Gastrocnemius medialis (tissue), 4 donors: ENCODE measurements around the gene SPECC1L. TPM values are rescaled to one million over a fixed set of nuclear protein-coding genes. Genes with fewer than 3 reads are reported as not detected.

Source experiments
- ATAC-seq, 2 donors: fragments of 150-250 bp; one replicate each; pipeline ENCODE4 v1.9.1; 2016
- DNase-seq, 2 donors: peaks; one replicate each; pipeline ENCODE4 v3.0.0-alpha.2; 2019
- H3K27ac ChIP-seq, 4 donors: fragments of 200-600 bp; sonication (generic); 1 replicate in 1 of 4; 2 replicates in 3 of 4; pipeline ENCODE4 v1.5.1; 2016 to 2018; ENCODE audit warnings: mild to moderate bottlenecking in 2 of 4, moderate library complexity in 1 of 4
- H3K27me3 ChIP-seq, 3 donors: fragments of 200-600 bp; sonication (generic) in 2 of 3; 1 replicate in 1 of 3; 2 replicates in 2 of 3; pipeline versions ENCODE4 v1.5.1 to v1.6.0; 2016 to 2019; ENCODE audit warnings: mild to moderate bottlenecking in 1 of 3, moderate library complexity in 1 of 3
- H3K36me3 ChIP-seq, 2 donors: fragments of 200-600 bp; sonication (generic) in 1 of 2; one replicate each; pipeline ENCODE4 v1.5.1; 2017 to 2018
- H3K4me1 ChIP-seq, 2 donors: fragments of 200-600 bp; sonication (generic) in 1 of 2; one replicate each; pipeline ENCODE4 v1.5.1; 2016 to 2017; ENCODE audit warnings: mild to moderate bottlenecking in 2 of 2
- H3K4me3 ChIP-seq, 4 donors: fragments of 200-600 bp; sonication (generic) in 3 of 4; 1 replicate in 1 of 4; 2 replicates in 3 of 4; pipeline ENCODE4 v1.5.1; 2016 to 2019; ENCODE audit warnings: mild to moderate bottlenecking in 2 of 4
- H3K9me3 ChIP-seq, 3 donors: fragments of 200-600 bp; sonication (generic) in 2 of 3; 1 replicate in 1 of 3; 2 replicates in 2 of 3; pipeline ENCODE4 v1.5.1; 2016 to 2019
- POLR2A ChIP-seq, 2 donors: fragments of 450-650 bp; IDR thresholded peaks; one replicate each; pipeline ENCODE4 v1.6.1; 2017; ENCODE audit warnings: antibody characterized with exemption in 2 of 2, mild to moderate bottlenecking in 2 of 2, moderate library complexity in 2 of 2
- in situ Hi-C, 4 donors: fragments of 200-750 bp; cut with MboI; loops; one replicate each; pipeline versions ENCODE4 v1.15.0 to v1.8.0; 2017; ENCODE audit warnings: low sequenced_read_pairs in 4 of 4
- intact Hi-C: fragments of 100-400 bp; cut with DNase I; formaldehyde crosslinking; loops from one replicate; pipeline ENCODE4 v1.15.1; 2023; ENCODE audit warnings: low total_unique reads
- total RNA-seq, 4 donors: library from RNA; depleted of rRNA; stranded (reverse); fragments of >200 nt; gene quantifications; one replicate each; pipeline versions ENCODE4 v1.1.0 to v1.2.3, GENCODE V29; 2016
- TF ChIP-seq, protein P1 (sequence below), 5 experiments: fragments of 450-650 bp in 3 of 5; fragments of 200-600 bp in 2 of 5; sonication (generic) in 2 of 5; IDR thresholded peaks in 4 of 5; conservative IDR thresholded peaks in 1 of 5; 1 replicate in 4 of 5; 2 replicates in 1 of 5; pipeline ENCODE4 v1.5.1; 2016 to 2019; ENCODE audit warnings: antibody characterized with exemption in 5 of 5, mild to moderate bottlenecking in 3 of 5, moderate library complexity in 3 of 5

SPECC1L gene
- total RNA-seq, 4 donors from 2014 or later: 16.2 to 19.9 (median 18.7) TPM

DNA sequence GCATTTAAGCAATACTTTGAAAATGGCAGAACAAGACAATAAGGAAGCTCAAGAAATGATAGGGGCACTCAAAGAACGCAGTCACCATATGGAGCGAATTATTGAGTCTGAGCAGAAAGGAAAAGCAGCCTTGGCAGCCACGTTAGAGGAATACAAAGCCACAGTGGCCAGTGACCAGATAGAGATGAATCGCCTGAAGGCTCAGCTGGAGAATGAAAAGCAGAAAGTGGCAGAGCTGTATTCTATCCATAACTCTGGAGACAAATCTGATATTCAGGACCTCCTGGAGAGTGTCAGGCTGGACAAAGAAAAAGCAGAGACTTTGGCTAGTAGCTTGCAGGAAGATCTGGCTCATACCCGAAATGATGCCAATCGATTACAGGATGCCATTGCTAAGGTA lies 51.9 kb downstream of the SPECC1L start:
- H3K4me3 ChIP-seq: no peak overlapping the region
- in situ Hi-C loops: loop anchor here in 3 of 4 donors (10.0 kb wide), 1 partner anchor 202 kb away; no protein-coding TSS in a partner anchor
- no peaks in the 10 kb centered on the region for H3K4me1 ChIP-seq
- DNase-seq (no peak), ATAC-seq (no peak)
- no peak for TF ChIP-seq POLR2A (IDR thresholded peaks at IDR 0.05)
- TF ChIP-seq, protein P1, sequence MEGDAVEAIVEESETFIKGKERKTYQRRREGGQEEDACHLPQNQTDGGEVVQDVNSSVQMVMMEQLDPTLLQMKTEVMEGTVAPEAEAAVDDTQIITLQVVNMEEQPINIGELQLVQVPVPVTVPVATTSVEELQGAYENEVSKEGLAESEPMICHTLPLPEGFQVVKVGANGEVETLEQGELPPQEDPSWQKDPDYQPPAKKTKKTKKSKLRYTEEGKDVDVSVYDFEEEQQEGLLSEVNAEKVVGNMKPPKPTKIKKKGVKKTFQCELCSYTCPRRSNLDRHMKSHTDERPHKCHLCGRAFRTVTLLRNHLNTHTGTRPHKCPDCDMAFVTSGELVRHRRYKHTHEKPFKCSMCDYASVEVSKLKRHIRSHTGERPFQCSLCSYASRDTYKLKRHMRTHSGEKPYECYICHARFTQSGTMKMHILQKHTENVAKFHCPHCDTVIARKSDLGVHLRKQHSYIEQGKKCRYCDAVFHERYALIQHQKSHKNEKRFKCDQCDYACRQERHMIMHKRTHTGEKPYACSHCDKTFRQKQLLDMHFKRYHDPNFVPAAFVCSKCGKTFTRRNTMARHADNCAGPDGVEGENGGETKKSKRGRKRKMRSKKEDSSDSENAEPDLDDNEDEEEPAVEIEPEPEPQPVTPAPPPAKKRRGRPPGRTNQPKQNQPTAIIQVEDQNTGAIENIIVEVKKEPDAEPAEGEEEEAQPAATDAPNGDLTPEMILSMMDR (IDR thresholded peaks at IDR 0.05 in 4 of 5, conservative IDR thresholded peaks at IDR 0.05 in 1 of 5): no peak
- H3K27ac ChIP-seq: no peak overlapping the region
- H3K36me3 ChIP-seq: peaks cover 0 to 19% of the 10 kb centered on the region in 2 donors
- intact Hi-C loops: loop anchor here (10.0 kb wide), 1 partner anchor 202 kb away; no protein-coding TSS in a partner anchor
- no peaks in the 10 kb centered on the region for H3K27me3 ChIP-seq
- H3K9me3 ChIP-seq: no peaks in the 10 kb centered on the region

DNA sequence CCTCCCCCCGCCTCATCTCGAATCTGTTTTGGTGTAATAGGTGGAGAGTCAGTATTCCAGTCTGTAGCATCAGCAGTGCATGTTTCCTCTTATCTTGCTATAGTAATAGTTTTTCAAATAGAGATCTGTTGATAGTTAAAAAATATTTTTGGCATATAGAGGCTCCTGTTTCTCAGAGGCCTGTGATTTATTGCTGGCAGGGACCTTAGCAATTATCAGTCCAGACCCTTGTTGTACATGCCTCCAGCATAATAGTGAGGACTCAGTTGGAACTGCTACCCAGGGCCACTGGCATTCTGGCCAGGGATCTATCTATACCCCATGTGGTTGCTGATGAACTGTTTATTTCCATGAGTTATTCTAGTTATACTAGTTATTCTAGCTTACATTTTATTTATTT lies 52.6 kb downstream of the SPECC1L start:
- Histone ChIP-seq H3K4me1 (no peaks in the 10 kb centered on the region), H3K27me3 (no peaks in the 10 kb centered on the region), H3K4me3 (no peak overlapping the region), H3K27ac (no peak overlapping the region), H3K36me3 (peaks cover 0 to 23% of the 10 kb centered on the region in 2 donors), H3K9me3 (no peaks in the 10 kb centered on the region)
- DNase-seq (no peak), ATAC-seq (no peak)
- intact Hi-C loops: loop anchor here (10.0 kb wide), 1 partner anchor 202 kb away; no protein-coding TSS in a partner anchor
- in situ Hi-C loops: loop anchor here in 3 of 4 donors (10.0 kb wide), 1 partner anchor 202 kb away; no protein-coding TSS in a partner anchor
- TF ChIP-seq, protein P1 (IDR thresholded peaks at IDR 0.05 in 4 of 5, conservative IDR thresholded peaks at IDR 0.05 in 1 of 5): no peak
- no peak for TF ChIP-seq POLR2A (IDR thresholded peaks at IDR 0.05)

DNA sequence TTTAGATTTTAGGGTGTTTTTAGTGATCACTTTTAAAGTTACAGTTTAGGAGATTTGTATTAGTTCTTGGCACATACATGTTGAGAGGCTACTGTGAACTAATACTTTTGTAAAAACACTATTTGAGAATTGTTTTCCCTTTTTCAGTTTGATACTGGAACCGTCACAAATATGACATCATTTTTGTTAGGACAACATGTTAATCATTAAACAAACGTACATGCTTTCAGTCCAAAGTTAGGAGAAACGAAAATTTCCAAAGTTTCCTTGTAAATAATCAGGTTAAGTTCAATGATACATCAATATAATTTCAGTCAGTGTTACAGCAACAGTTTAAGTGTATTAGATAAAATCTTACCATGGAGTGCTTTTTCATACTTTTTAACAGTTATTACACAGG lies 53.1 kb downstream of the SPECC1L start:
- H3K27me3 ChIP-seq: no peaks in the 10 kb centered on the region
- no peak overlapping the region for H3K4me3 ChIP-seq
- DNase-seq (no peak), ATAC-seq (no peak)
- in situ Hi-C loops (loop anchor here in 3 of 4 donors (10.0 kb wide), 1 partner anchor 201 kb away; no protein-coding TSS in a partner anchor), intact Hi-C loops (loop anchor here (10.0 kb wide), 1 partner anchor 201 kb away; no protein-coding TSS in a partner anchor)
- H3K4me1 ChIP-seq: no peaks in the 10 kb centered on the region
- peaks cover 0 to 23% of the 10 kb centered on the region in 2 donors for H3K36me3 ChIP-seq
- no peaks in the 10 kb centered on the region for H3K9me3 ChIP-seq
- TF ChIP-seq POLR2A (IDR thresholded peaks at IDR 0.05): no peak
- TF ChIP-seq, protein P1 (IDR thresholded peaks at IDR 0.05 in 4 of 5, conservative IDR thresholded peaks at IDR 0.05 in 1 of 5): no peak
- H3K27ac ChIP-seq: no peak overlapping the region

DNA sequence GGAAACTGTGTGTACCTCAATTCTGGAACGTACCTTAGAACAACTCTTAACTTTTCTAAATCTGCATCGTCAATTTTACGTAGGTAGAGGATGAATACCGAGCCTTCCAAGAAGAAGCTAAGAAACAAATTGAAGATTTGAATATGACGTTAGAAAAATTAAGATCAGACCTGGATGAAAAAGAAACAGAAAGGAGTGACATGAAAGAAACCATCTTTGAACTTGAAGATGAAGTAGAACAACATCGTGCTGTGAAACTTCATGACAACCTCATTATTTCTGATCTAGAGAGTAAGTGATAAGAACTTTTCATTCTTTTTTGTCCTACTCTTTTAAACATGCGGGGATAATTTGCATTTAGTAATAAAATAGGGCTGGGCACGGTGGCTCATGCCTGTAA lies 53.5 kb downstream of the SPECC1L start:
- H3K4me1 ChIP-seq: no peaks in the 10 kb centered on the region
- no peaks in the 10 kb centered on the region for H3K9me3 ChIP-seq
- in situ Hi-C loops (loop anchor here in 3 of 4 donors (10.0 kb wide), 1 partner anchor 201 kb away; no protein-coding TSS in a partner anchor), intact Hi-C loops (loop anchor here (10.0 kb wide), 1 partner anchor 201 kb away; no protein-coding TSS in a partner anchor)
- H3K36me3 ChIP-seq: peaks cover 0 to 27% of the 10 kb centered on the region in 2 donors
- DNase-seq: no peak
- no peak overlapping the region for H3K27ac ChIP-seq
- H3K27me3 ChIP-seq: no peaks in the 10 kb centered on the region
- no peak for ATAC-seq
- H3K4me3 ChIP-seq: no peak overlapping the region
- TF ChIP-seq, protein P1 (IDR thresholded peaks at IDR 0.05 in 4 of 5, conservative IDR thresholded peaks at IDR 0.05 in 1 of 5): no peak
- no peak for TF ChIP-seq POLR2A (IDR thresholded peaks at IDR 0.05)
